HG03460 (cell line): Measurements from ENCODE around the gene CNOT3.
A peak's percentile ranks its signal among the peaks of the same experiment; 100 is the strongest.
"Not testable (repeated sequence)": the region's sequence is repeated elsewhere in the genome, so short reads cannot be mapped to it uniquely, and the experiment has no call there.

Experiments used
- ATAC-seq: cut with Tn5 transposase; IDR thresholded peaks from one replicate; pipeline ENCODE4 v1.9.1; 2021; ENCODE audit not compliant: unreplicated experiment

CNOT3 gene

GRCh38 chr19:54137699-54138488 is at the start of gene CNOT3:
CNOT3 (plus strand) TSS chr19:54137762; CDS start chr19:54142979, 5,217 bp downstream.
- ATAC-seq: no peak

GRCh38 chr19:54094426-54095000 is 43.0 kb upstream of the CNOT3 start:
- no peak for ATAC-seq

GRCh38 chr19:54095136-54095858 is 42.3 kb upstream of the CNOT3 start:
- no peak for ATAC-seq

- ATAC-seq: not testable (repeated sequence)
Measured at GRCh38 chr19:54095859-54096616, 41.5 kb upstream of the CNOT3 start.

GRCh38 chr19:54096617-54097106 is 40.9 kb upstream of the CNOT3 start:
- no peak for ATAC-seq

GRCh38 chr19:54099190-54099902 is 38.2 kb upstream of the CNOT3 start:
- no peak for ATAC-seq

GRCh38 chr19:54099903-54100255 is 37.7 kb upstream of the CNOT3 start:
- ATAC-seq: not testable (repeated sequence)

GRCh38 chr19:54100561-54100960 is 37.0 kb upstream of the CNOT3 start, which contains the start of gene OSCAR:
OSCAR (minus strand) TSS chr19:54100803; CDS start chr19:54100792, 11 bp downstream.
- ATAC-seq: no peak

- peak; percentile 92 for ATAC-seq
Measured at GRCh38 chr19:54102421-54103169, 35.0 kb upstream of the CNOT3 start, which contains the start of gene NDUFA3. NDUFA3 (plus strand) TSS chr19:54102855; CDS start chr19:54102879, 24 bp downstream.

- no peak for ATAC-seq
Measured at GRCh38 chr19:54104998-54105715, 32.4 kb upstream of the CNOT3 start.

- no peak for ATAC-seq
Measured at GRCh38 chr19:54105796-54106195, 31.8 kb upstream of the CNOT3 start.

- ATAC-seq: no peak
Measured at GRCh38 chr19:54106716-54107115, 30.8 kb upstream of the CNOT3 start.

- no peak for ATAC-seq
Measured at GRCh38 chr19:54107876-54108490, 29.6 kb upstream of the CNOT3 start.

GRCh38 chr19:54108496-54108895 is 29.1 kb upstream of the CNOT3 start:
- ATAC-seq: no peak

- ATAC-seq: no peak
Measured at GRCh38 chr19:54109651-54110050, 27.9 kb upstream of the CNOT3 start.

GRCh38 chr19:54114340-54115108 is 23.0 kb upstream of the CNOT3 start:
- no peak for ATAC-seq
